ENCODE data around the gene RAP1GAP.
"Not testable (repeated sequence)": the region's sequence is repeated elsewhere in the genome, so short reads cannot be mapped to it uniquely, and the experiment has no call there.

RAP1GAP gene

GRCh38 chr1:21644348-21644747, 24.8 kb downstream of the RAP1GAP start:
- no peak for DNase-seq (ENCODE audit: low spot score)

DNA sequence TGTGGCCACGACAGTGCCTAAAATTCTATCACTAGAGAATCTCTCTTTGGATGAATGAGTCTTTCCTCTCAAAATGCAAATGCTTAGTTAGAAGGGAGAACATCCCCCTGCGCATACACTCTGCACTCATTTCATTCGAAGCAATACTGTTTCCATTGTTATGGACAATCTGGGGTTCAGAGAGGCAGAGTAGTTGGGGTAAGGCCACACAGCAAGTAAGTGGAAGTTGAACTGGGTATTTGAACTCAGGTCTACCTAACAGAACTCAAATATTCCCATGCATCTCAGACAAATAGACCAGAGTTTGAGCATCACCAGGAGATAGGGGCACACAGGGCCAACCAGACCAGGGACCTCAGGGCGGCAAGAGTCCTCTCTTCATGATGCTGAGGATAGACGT, 25.5 kb downstream of the RAP1GAP start:
- DNase-seq (ENCODE audit: low spot score) = no peak

DNA sequence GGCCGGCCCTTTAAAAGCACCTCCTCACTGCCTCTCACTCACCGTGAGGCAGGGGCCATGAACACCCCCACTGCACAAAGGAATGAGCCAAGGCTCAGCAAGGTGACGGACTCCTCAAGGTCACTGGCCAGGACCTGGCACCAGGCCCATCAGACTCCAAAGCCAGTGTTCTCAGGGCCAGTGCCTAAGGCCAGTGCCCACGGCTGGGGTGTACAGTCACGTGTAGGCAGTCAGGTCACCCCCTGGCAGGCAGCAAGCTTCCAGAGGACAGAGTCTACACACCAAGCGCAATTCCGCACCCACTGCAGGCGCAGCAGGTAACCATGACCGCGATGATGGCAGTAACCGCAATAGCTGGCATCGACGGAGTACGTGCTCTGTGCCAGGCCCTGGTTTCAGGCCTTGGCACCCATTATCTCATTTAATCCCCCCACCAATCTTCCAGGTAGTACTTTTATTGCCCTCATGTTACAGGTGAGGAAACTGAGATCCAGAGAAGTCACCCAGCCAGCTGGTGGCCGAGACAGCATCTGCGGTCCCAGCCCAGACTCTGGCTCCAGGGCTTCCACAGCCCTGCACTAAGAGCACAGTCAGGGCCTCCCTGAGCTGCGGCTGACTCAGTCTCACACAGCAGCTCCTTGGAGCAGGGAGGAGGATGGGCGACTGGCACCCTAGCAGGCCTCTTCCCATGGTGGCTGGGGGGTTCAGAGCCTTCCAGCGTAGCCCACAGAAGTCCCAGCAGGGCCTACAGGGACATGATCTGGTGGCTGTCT, 27.0 kb downstream of the RAP1GAP start:
- DNase-seq (ENCODE audit: low spot score) = no peak

- no peak for DNase-seq (ENCODE audit: low spot score)
Measured at GRCh38 chr1:21641537-21641936, 27.6 kb downstream of the RAP1GAP start.

GRCh38 chr1:21641076-21641475, 28.1 kb downstream of the RAP1GAP start:
- no peak for DNase-seq (ENCODE audit: low spot score)

- no peak for DNase-seq (ENCODE audit: low spot score)
Measured at GRCh38 chr1:21640653-21641052, 28.5 kb downstream of the RAP1GAP start.

DNA sequence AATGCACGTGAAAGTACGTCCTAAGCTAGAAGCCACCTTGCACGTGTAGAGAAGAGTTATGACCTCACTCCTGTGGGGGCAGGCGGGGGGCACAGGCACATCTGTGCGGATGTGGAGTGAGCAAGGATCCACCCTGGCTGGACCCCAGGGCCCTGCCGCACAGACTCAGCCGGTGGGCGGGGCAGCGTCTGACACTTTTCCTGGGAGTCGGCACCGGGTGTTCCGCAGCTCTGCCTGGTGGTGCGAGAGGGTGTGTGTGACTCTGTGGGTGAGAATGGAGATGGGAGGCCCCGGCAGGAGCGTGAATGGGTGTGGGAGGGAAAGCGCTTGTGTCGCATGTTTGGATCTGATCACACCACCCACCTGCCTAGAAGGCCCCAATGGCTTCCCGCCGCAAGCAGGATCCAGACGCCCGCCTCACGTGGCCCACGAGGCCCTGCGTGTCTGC, 29.5 kb downstream of the RAP1GAP start:
- no peak for DNase-seq (ENCODE audit: low spot score)

- DNase-seq (ENCODE audit: low spot score) = no peak
Measured at GRCh38 chr1:21638531-21639341, 30.4 kb downstream of the RAP1GAP start.

GRCh38 chr1:21637514-21637913, 31.6 kb downstream of the RAP1GAP start:
- DNase-seq (ENCODE audit: low spot score) = no peak

DNA sequence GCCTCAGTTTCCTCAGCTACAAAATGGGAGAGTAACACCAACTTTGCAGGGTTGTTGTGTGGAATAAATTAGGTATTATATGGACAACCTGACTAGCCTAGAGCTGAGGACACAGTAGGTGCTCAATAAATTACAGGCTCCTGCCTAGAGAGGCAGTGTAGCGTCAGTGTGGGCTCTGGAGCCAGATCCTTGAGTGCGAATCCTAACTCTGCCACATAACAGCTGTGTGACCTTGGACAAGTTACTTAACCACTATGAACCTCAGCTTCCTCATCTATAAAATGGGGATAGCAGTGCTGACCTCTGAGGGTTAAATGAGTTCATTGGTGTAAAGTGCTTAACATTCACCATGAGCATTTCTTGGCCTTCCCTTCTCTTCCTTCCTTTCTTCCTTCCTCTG, 33.1 kb downstream of the RAP1GAP start:
- no peak for DNase-seq (ENCODE audit: low spot score)

DNA sequence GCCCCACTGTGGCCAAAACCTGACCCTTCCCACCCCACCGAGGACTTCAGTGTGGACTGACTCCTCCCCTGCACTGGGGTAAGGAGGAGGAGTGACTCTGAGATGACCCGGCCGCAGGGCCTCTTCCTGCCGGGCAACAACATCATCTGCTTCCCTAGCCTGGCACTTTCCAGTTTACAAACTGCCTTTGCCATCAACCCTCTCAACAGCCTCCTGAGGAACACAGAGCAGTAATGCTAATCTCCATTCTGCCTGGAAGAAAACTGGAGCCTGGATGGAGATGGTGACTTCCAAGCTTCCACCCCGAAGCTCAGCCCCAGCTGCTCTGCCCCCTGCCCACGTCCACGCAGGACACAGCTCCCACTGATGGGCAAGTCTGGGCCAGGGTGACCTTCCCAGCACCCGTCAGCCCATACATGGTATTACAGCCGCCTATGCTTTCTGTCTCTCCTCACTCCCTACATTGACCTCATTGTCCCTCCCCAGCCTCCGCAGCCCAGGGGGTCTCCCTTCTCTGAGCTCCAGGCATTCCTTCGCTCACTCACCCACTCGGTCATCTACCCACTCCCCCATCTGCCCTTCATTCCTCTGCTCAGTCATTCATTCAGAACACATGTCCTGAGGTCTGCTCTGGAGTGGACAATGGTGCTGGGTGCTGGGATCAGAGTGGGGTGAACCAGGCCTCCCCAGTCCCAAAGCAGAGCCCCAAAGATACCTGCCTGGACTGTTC, 34.2 kb downstream of the RAP1GAP start:
- no peak for DNase-seq (ENCODE audit: low spot score)

GRCh38 chr1:21633992-21634805, 35.0 kb downstream of the RAP1GAP start:
- DNase-seq (ENCODE audit: low spot score) = no peak

- no peak for DNase-seq (ENCODE audit: low spot score)
Measured at GRCh38 chr1:21633141-21633755, 35.9 kb downstream of the RAP1GAP start.

- DNase-seq (ENCODE audit: low spot score) = no peak
Measured at GRCh38 chr1:21631944-21632887, 36.9 kb downstream of the RAP1GAP start.

- not testable (repeated sequence) for DNase-seq (ENCODE audit: low spot score)
Measured at GRCh38 chr1:21631590-21631943, 37.6 kb downstream of the RAP1GAP start.

- DNase-seq (ENCODE audit: low spot score) = no peak
Measured at GRCh38 chr1:21630571-21631343, 38.4 kb downstream of the RAP1GAP start.

- DNase-seq (ENCODE audit: low spot score) = no peak
Measured at GRCh38 chr1:21629971-21630370, 39.2 kb downstream of the RAP1GAP start.

- no peak for DNase-seq (ENCODE audit: low spot score)
Measured at GRCh38 chr1:21628798-21629393, 40.3 kb downstream of the RAP1GAP start.

DNA sequence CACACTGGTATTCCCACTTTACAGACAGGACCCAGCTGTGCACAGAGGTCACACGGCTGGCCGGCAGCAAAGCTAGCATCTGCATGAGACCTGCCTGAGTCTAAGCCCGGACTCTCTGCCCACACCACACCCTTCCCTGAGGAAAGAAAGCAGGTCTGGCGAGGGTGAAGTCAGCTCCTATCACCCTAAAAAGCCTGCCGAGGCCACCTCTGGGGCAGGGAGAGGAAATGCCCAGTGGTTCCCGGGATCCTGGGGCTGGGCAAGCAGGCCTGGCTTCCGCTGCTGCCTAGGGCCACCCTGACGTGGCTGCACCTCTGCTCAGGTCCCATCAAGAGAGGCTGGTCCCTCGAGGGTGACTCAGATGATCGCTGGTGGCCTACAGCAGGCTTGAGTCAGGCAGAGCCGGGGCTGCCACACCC, 42.2 kb downstream of the RAP1GAP start:
- DNase-seq (ENCODE audit: low spot score) = no peak
